PFSK-1 (cell line): ENCODE measurements around the gene GABBR2.

Experiments
- FOXP2 ChIP-seq: optimal IDR thresholded peaks from 2 replicates; pipeline ENCODE3; 2011; ENCODE audit warnings: borderline replicate concordance, control low read depth, inconsistent platforms; ENCODE audit not compliant: insufficient read depth; ENCODE audit errors: extremely low read length, extremely low read depth
- POLR2AphosphoS5 ChIP-seq: IDR thresholded peaks from 2 replicates; pipeline ENCODE4 v1.6.1; 2012; ENCODE audit warnings: low read depth, mild to moderate bottlenecking, control low read depth, low read length, moderate library complexity
- REST ChIP-seq, 2 experiments: IDR thresholded peaks; 2 replicates each; pipeline versions ENCODE4 v1.6.1 to v1.8.0; 2011 to 2012; ENCODE audit warnings: low read depth in 2 of 2, low read length in 2 of 2, control low read depth in 1 of 2, inconsistent platforms in 1 of 2, mild to moderate bottlenecking in 1 of 2, moderate library complexity in 1 of 2; ENCODE audit not compliant: insufficient read depth in 1 of 2
- SIN3A ChIP-seq: IDR thresholded peaks from 2 replicates; pipeline ENCODE4 v1.6.1; 2012; ENCODE audit warnings: mild to moderate bottlenecking, low read length, moderate library complexity, borderline replicate concordance; ENCODE audit not compliant: insufficient read depth

GRCh38 chr9:98658951-98659351, 49.8 kb downstream of the GABBR2 start:
- no peak for TF ChIP-seq POLR2AphosphoS5
- TF ChIP-seq REST (IDR thresholded peaks at IDR 0.05; ENCODE audit: insufficient read depth in 1 of 2, low read depth in 2 of 2, low read length in 2 of 2), result no peak
- no peak for TF ChIP-seq SIN3A
- no peak for TF ChIP-seq FOXP2
